H1 (cell line): ENCODE data around the gene SMARCA4. TPM values are rescaled to one million over a fixed set of nuclear protein-coding genes. Genes with fewer than 3 reads are reported as not detected.

ENCODE experiments used
- CTCF ChIA-PET: fragments of 300-600 bp; sonication (Branson Sonifier 250); formaldehyde crosslinking; loops from one replicate; lab custom pipeline; 2021; ENCODE audit not compliant: partially characterized antibody; lab: Charles Lee
- POLR2A ChIA-PET: fragments of 300-600 bp; sonication (Branson Sonifier 250); formaldehyde crosslinking; loops from one replicate; lab custom pipeline; 2021; ENCODE audit warnings: inconsistent platforms; ENCODE audit not compliant: partially characterized antibody; lab: Charles Lee
- DNase-seq, 2 experiments: peaks; one replicate each; pipeline versions ENCODE4 v3.0.0 to v3.0.0-alpha.2; 2010 to 2022; ENCODE audit warnings: low spot score in 2 of 2, low read depth in 1 of 2, mixed read lengths in 1 of 2
- FAIRE-seq: peaks from 2 replicates; lab custom pipeline; 2011; peaks lifted over from hg19 to GRCh38; lab: Jason Lieb, UNC
- H2AFZ ChIP-seq: 2 replicates; pipeline ENCODE4 v1.8.1; 2012; ENCODE audit warnings: low read length, inconsistent platforms
- H2AK5ac ChIP-seq: 2 replicates; pipeline ENCODE4 v1.6.1; 2013; ENCODE audit warnings: low read depth, low read length
- H2BK120ac ChIP-seq: replicated peaks from 2 replicates; pipeline ENCODE3; 2013; ENCODE audit warnings: low read depth, low read length, inconsistent platforms
- H2BK12ac ChIP-seq: 2 replicates; pipeline ENCODE4 v1.6.1; 2013; ENCODE audit warnings: low read depth, low read length
- H2BK15ac ChIP-seq: 2 replicates; pipeline ENCODE4 v1.6.1; 2013; ENCODE audit warnings: low read length
- H2BK20ac ChIP-seq: 2 replicates; pipeline ENCODE4 v1.6.1; 2013; ENCODE audit warnings: low read length
- H2BK5ac ChIP-seq: 2 replicates; pipeline ENCODE4 v1.6.1; 2013; ENCODE audit warnings: low read depth, low read length
- H3K14ac ChIP-seq: 2 replicates; pipeline ENCODE4 v1.6.1; 2013; ENCODE audit warnings: inconsistent platforms; ENCODE audit not compliant: insufficient read length
- H3K18ac ChIP-seq: 2 replicates; pipeline ENCODE4 v1.6.1; 2013; ENCODE audit warnings: low read length; ENCODE audit errors: extremely low read depth
- H3K23ac ChIP-seq: 2 replicates; pipeline ENCODE4 v1.6.1; 2013; ENCODE audit warnings: inconsistent platforms; ENCODE audit not compliant: insufficient read length
- H3K23me2 ChIP-seq: 2 replicates; pipeline ENCODE4 v1.6.1; 2013; ENCODE audit warnings: low read depth, low read length
- H3K27ac ChIP-seq: 2 replicates; pipeline ENCODE4 v1.6.1; 2011; ENCODE audit warnings: low read depth, low read length, inconsistent platforms
- H3K27me3 ChIP-seq, 4 experiments: replicated peaks in 1 of 4; 1 replicate in 1 of 4; 2 replicates in 3 of 4; pipeline versions ENCODE4 v1.6.1 to v1.8.1; 2011 to 2013; ENCODE audit warnings: low read length in 3 of 4, mild to moderate bottlenecking in 3 of 4, inconsistent platforms in 2 of 4, mixed read lengths in 2 of 4, moderate library complexity in 1 of 4; ENCODE audit not compliant: control insufficient read depth in 3 of 4, insufficient read depth in 3 of 4; ENCODE audit errors: extremely low read depth in 1 of 4
- H3K36me3 ChIP-seq, 4 experiments: 2 replicates each; pipeline versions ENCODE4 v1.6.1 to v1.8.1; 2011 to 2013; ENCODE audit warnings: mild to moderate bottlenecking in 4 of 4, low read length in 3 of 4, moderate library complexity in 2 of 4, control low read depth in 1 of 4, inconsistent platforms in 1 of 4; ENCODE audit not compliant: insufficient read depth in 4 of 4, control insufficient read depth in 2 of 4
- H3K4ac ChIP-seq: replicated peaks from 2 replicates; pipeline ENCODE3; 2013; ENCODE audit warnings: low read length, low read depth, mixed read lengths, inconsistent platforms; ENCODE audit not compliant: insufficient read length
- H3K4me1 ChIP-seq, 4 experiments: replicated peaks in 1 of 4; 1 replicate in 1 of 4; 2 replicates in 3 of 4; pipeline versions ENCODE4 v1.6.1 to v1.8.1; 2011 to 2013; ENCODE audit warnings: low read length in 3 of 4, inconsistent platforms in 2 of 4, mixed read lengths in 1 of 4; ENCODE audit not compliant: insufficient read depth in 4 of 4, control insufficient read depth in 3 of 4
- H3K4me2 ChIP-seq, 2 experiments: 2 replicates each; pipeline versions ENCODE4 v1.6.1 to v1.8.1; 2011 to 2013; ENCODE audit warnings: low read depth in 2 of 2, low read length in 2 of 2, control low read depth in 1 of 2, inconsistent platforms in 1 of 2, mild to moderate bottlenecking in 1 of 2; ENCODE audit not compliant: insufficient read depth in 1 of 2
- H3K4me3 ChIP-seq, 4 experiments: fragments of 200-600, 300-600 bp in 1 of 4; sonication (generic), shearing (Covaris generic), sonication (Bioruptor Twin) in 1 of 4; 2 replicates each; pipeline versions ENCODE4 v1.5.1 to v1.8.1; 2011 to 2016; ENCODE audit warnings: low read length in 4 of 4, low read depth in 3 of 4, control low read depth in 2 of 4, inconsistent platforms in 2 of 4, mild to moderate bottlenecking in 2 of 4, mixed read lengths in 1 of 4, moderate library complexity in 1 of 4; ENCODE audit not compliant: insufficient read depth in 2 of 4; ENCODE audit errors: extremely low read depth in 1 of 4
- H3K56ac ChIP-seq: replicated peaks from 2 replicates; pipeline ENCODE3; 2013; ENCODE audit warnings: low read depth, mild to moderate bottlenecking, mixed read lengths, low read length, inconsistent platforms; ENCODE audit not compliant: insufficient read length
- H3K79me1 ChIP-seq: 2 replicates; pipeline ENCODE4 v1.6.1; 2013; ENCODE audit warnings: low read depth, low read length, control low read depth
- H3K79me2 ChIP-seq, 2 experiments: 2 replicates each; pipeline versions ENCODE4 v1.6.1 to v1.8.1; 2012 to 2013; ENCODE audit warnings: low read length in 2 of 2, mild to moderate bottlenecking in 2 of 2, inconsistent platforms in 1 of 2; ENCODE audit not compliant: insufficient read depth in 2 of 2, control insufficient read depth in 1 of 2
- H3K9ac ChIP-seq, 4 experiments: replicated peaks in 1 of 4; 1 replicate in 1 of 4; 2 replicates in 3 of 4; pipeline versions ENCODE4 v1.6.1 to v1.8.1; 2011 to 2013; ENCODE audit warnings: low read depth in 3 of 4, low read length in 3 of 4, control low read depth in 2 of 4, mild to moderate bottlenecking in 2 of 4, moderate library complexity in 2 of 4, inconsistent platforms in 1 of 4; ENCODE audit errors: extremely low read depth in 1 of 4
- H3K9me3 ChIP-seq, 2 experiments: 2 replicates each; pipeline versions ENCODE4 v1.6.1 to v1.8.1; 2012 to 2013; ENCODE audit warnings: mild to moderate bottlenecking in 2 of 2, moderate library complexity in 2 of 2, control low read depth in 1 of 2, inconsistent platforms in 1 of 2, low read depth in 1 of 2, low read length in 1 of 2, mixed read lengths in 1 of 2; ENCODE audit not compliant: insufficient read depth in 2 of 2
- H4K20me1 ChIP-seq, 2 experiments: replicated peaks in 1 of 2; 2 replicates each; pipeline versions ENCODE3 to v1.8.1; 2011 to 2013; ENCODE audit warnings: inconsistent platforms in 2 of 2, low read length in 2 of 2, mild to moderate bottlenecking in 1 of 2; ENCODE audit not compliant: insufficient read depth in 2 of 2, control insufficient read depth in 1 of 2
- H4K5ac ChIP-seq: 2 replicates; pipeline ENCODE4 v1.6.1; 2013; ENCODE audit warnings: low read length, low read depth, mixed read lengths, inconsistent platforms; ENCODE audit not compliant: insufficient read length
- H4K8ac ChIP-seq: 2 replicates; pipeline ENCODE4 v1.8.0; 2013; ENCODE audit warnings: mild to moderate bottlenecking, moderate library complexity, low read length, inconsistent platforms; ENCODE audit not compliant: insufficient read depth; ENCODE audit errors: extremely low read depth
- H4K91ac ChIP-seq: replicated peaks from 2 replicates; pipeline ENCODE3; 2013; ENCODE audit warnings: low read length, mixed read lengths, inconsistent platforms; ENCODE audit not compliant: insufficient read length
- CBX5 ChIP-seq: fragments of 300-800, 300-1000 bp; sonication (generic); IDR thresholded peaks from 2 replicates; pipeline ENCODE4 v1.7.1; 2016; ENCODE audit warnings: antibody characterized with exemption, low read length, low read depth
- CEBPB ChIP-seq: IDR thresholded peaks from 2 replicates; pipeline ENCODE4 v1.6.1; 2012; ENCODE audit warnings: low read depth, low read length
- CTBP2 ChIP-seq: IDR thresholded peaks from 2 replicates; pipeline ENCODE4 v1.7.0; 2011; ENCODE audit warnings: borderline replicate concordance, mild to moderate bottlenecking, moderate library complexity, mixed read lengths, low read length; ENCODE audit not compliant: insufficient read depth, insufficient read length
- EP300 ChIP-seq, 2 experiments: IDR thresholded peaks; 1 replicate in 1 of 2; 2 replicates in 1 of 2; pipeline ENCODE4 v1.6.1; 2011 to 2012; ENCODE audit warnings: low read depth in 2 of 2, low read length in 2 of 2, mild to moderate bottlenecking in 2 of 2, borderline replicate concordance in 1 of 2, inconsistent platforms in 1 of 2, moderate library complexity in 1 of 2
- EZH2 ChIP-seq: fragments of 200-600 bp; sonication (generic); IDR thresholded peaks from 2 replicates; pipeline ENCODE4 v1.7.1; 2012; ENCODE audit warnings: low read depth, mild to moderate bottlenecking, moderate library complexity, low read length, inconsistent platforms; ENCODE audit not compliant: severe bottlenecking
- FOSL1 ChIP-seq: IDR thresholded peaks from 2 replicates; pipeline ENCODE4 v1.6.1; 2011; ENCODE audit warnings: mild to moderate bottlenecking, low read depth, low read length, moderate library complexity; ENCODE audit not compliant: insufficient read depth
- GTF2F1 ChIP-seq: IDR thresholded peaks from 2 replicates; pipeline ENCODE4 v1.6.1; 2012; ENCODE audit warnings: low read depth, low read length, improper control_type of control experiment, borderline replicate concordance
- HDAC6 ChIP-seq: IDR thresholded peaks from one replicate; pipeline ENCODE4 v1.7.1; 2012; ENCODE audit warnings: low read depth, mild to moderate bottlenecking, inconsistent platforms, low read length, moderate library complexity
- KDM4A ChIP-seq: IDR thresholded peaks from one replicate; pipeline ENCODE4 v1.7.1; 2012; ENCODE audit warnings: low read depth, mild to moderate bottlenecking, moderate library complexity, low read length, inconsistent platforms; ENCODE audit not compliant: severe bottlenecking
- KDM5A ChIP-seq: fragments of 200-600 bp; IDR thresholded peaks from 2 replicates; pipeline ENCODE4 v1.7.1; 2012; ENCODE audit warnings: mild to moderate bottlenecking, low read length, inconsistent platforms, mixed read lengths
- NRF1 ChIP-seq: IDR thresholded peaks from 2 replicates; pipeline ENCODE4 v1.6.1; 2011; ENCODE audit warnings: mild to moderate bottlenecking, low read depth, low read length, improper control_type of control experiment
- TCF12 ChIP-seq: IDR thresholded peaks from 2 replicates; pipeline ENCODE4 v1.6.1; 2011; ENCODE audit warnings: low read depth, mild to moderate bottlenecking, low read length
- WGBS, 2 experiments: shearing (Covaris generic) in 1 of 2; methylation state at CpG; one replicate each; pipeline versions ENCODE4 v1.1.6 to v1.1.7; 2013 to 2015; ENCODE audit warnings: low lambda C conversion rate in 2 of 2, mixed read lengths in 2 of 2, inconsistent platforms in 1 of 2, low coverage in 1 of 2, missing lambda C conversion rate in 1 of 2; ENCODE audit not compliant: insufficient replicate concordance in 2 of 2, insufficient coverage in 1 of 2, insufficient read length in 1 of 2; ENCODE audit errors: extremely low coverage in 1 of 2, missing lambda C conversion rate in 1 of 2; 5-methylcytosine and 5-hydroxymethylcytosine counted together
- polyA plus RNA-seq, 7 experiments: library from polyadenylated mRNA; depleted of rRNA in 3 of 7; stranded (reverse) in 5 of 7; unstranded in 2 of 7; fragments of >200 nt in 5 of 7; fragments of 200-250 nt in 2 of 7; gene quantifications; 1 replicate in 5 of 7; 2 replicates in 1 of 7; 4 replicates in 1 of 7; pipeline versions ENCODE4 v1.2.1 to v1.2.3, GENCODE V29; 2011 to 2013; ENCODE audit warnings: missing spikeins in 2 of 7, mixed read lengths in 2 of 7
- total RNA-seq: library from RNA; stranded (reverse); fragmentation: NEBNext Ultra II Directional; extraction: Animal tissue kit (Norgen Biotek cat#: 25700); gene quantifications from 2 replicates; pipeline ENCODE4 v1.2.1, GENCODE V29; 2021
- TF ChIP-seq, protein P1 (sequence below): IDR thresholded peaks from 2 replicates; pipeline ENCODE4 v1.6.1; 2012; ENCODE audit warnings: inconsistent platforms

SMARCA4 gene
- total and polyA plus RNA-seq, 2 of the 8 experiments (the other 6 are each of a cell fraction or from before 2014, with no cell fraction given) = 86.4 to 263 TPM

DNA sequence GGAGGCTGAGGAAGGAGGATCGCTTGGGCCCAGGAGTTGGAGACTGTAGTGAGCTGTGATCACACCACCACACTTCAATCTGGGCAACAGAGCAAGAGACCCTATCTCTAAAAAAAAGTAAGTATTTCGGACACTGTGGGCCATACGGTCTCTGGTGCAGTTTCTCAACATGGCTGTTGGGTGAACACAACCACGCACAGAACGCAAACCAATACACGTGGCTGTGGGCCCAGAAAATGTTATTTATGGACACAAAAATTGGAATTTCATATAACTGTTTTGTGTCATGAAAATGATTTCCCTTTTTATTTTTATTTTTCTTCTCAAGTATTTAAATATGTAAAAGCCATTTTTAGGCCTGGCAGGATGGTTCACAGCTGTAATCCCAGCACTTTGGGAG is 147.9 kb downstream of the SMARCA4 start:
- H2AFZ ChIP-seq = no peak overlapping the region
- no peak overlapping the region for H4K5ac ChIP-seq
- FAIRE-seq = no peak
- no peak overlapping the region for H2BK20ac ChIP-seq
- H3K56ac ChIP-seq = no peak overlapping the region
- no peak overlapping the region for H4K8ac ChIP-seq
- no peak overlapping the region for H3K9ac ChIP-seq
- CTCF ChIA-PET = interaction anchor here (1.0 to 1.1 kb wide), 3 partner anchors 13 to 126 kb away, joined by 3 read pairs; no protein-coding TSS in a partner anchor
- peaks cover 4% of the 10 kb centered on the region; the same call in 1 of the 2 replicates for H3K79me1 ChIP-seq
- no peak overlapping the region for H3K27ac ChIP-seq
- H2BK5ac ChIP-seq = no peak overlapping the region
- H2BK12ac ChIP-seq = no peak overlapping the region
- H2AK5ac ChIP-seq = no peak overlapping the region
- peaks cover 57 to 95% (median 83%) of the 10 kb centered on the region in 4 experiments for H3K36me3 ChIP-seq
- H3K23ac ChIP-seq = no peak overlapping the region
- DNase-seq = no peak
- H3K4ac ChIP-seq = no peak overlapping the region
- H4K20me1 ChIP-seq = peaks cover 8 to 31% of the 10 kb centered on the region in 2 experiments
- no peak overlapping the region for H2BK120ac ChIP-seq
- POLR2A ChIA-PET = interaction anchor here (0.6 kb wide), 2 partner anchors 12 to 801 kb away, joined by 3 read pairs; no protein-coding TSS in a partner anchor
- H3K23me2 ChIP-seq = no peaks in the 10 kb centered on the region
- H3K4me2 ChIP-seq = no peak overlapping the region
- no peak overlapping the region for H3K18ac ChIP-seq
- no peaks in the 10 kb centered on the region for H3K27me3 ChIP-seq
- 95% methylated on average over 6 of the region's 6 CpGs; no CpG with 5 or more reads in 1 of the 2 experiments for WGBS, 2 experiments
- no peaks in the 10 kb centered on the region; a peak in 1 of 7 replicates for H3K4me1 ChIP-seq
- H3K4me3 ChIP-seq = no peak overlapping the region
- no peak overlapping the region for H3K14ac ChIP-seq
- peaks cover 0 to 6% of the 10 kb centered on the region in 2 experiments; a peak in 2 of 4 replicates for H3K79me2 ChIP-seq
- H3K9me3 ChIP-seq = no peaks in the 10 kb centered on the region
- no peak overlapping the region for H4K91ac ChIP-seq
- H2BK15ac ChIP-seq = no peak overlapping the region
- TF ChIP-seq, protein P1, sequence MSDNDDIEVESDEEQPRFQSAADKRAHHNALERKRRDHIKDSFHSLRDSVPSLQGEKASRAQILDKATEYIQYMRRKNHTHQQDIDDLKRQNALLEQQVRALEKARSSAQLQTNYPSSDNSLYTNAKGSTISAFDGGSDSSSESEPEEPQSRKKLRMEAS = no peak
- TF ChIP-seq KDM4A = no peak
- TF ChIP-seq EP300 (IDR thresholded peaks at IDR 0.05; ENCODE audit: borderline replicate concordance in 1 of 2, low read depth in 2 of 2, low read length in 2 of 2) = no peak
- TF ChIP-seq EZH2 = no peak
- TF ChIP-seq GTF2F1 = no peak
- TF ChIP-seq CEBPB = no peak
- TF ChIP-seq CBX5 = no peak
- no peak for TF ChIP-seq FOSL1
- no peak for TF ChIP-seq TCF12
- no peak for TF ChIP-seq CTBP2
- TF ChIP-seq NRF1 = no peak
- TF ChIP-seq KDM5A = no peak
- no peak for TF ChIP-seq HDAC6
